K562 (cell line): ENCODE data around the gene CSNK2A1. TPM values are rescaled to one million over a fixed set of nuclear protein-coding genes. Genes with fewer than 3 reads are reported as not detected.

ENCODE experiments used
- ATAC-seq: fragments of 200-7000 bp; cut with Tn5 transposase; 3 replicates; pipeline ENCODE4 v1.9.1; 2020; ENCODE audit warnings: moderate library complexity
- BruUV-seq: library from RNA; stranded (reverse); fragments of 400-500 nt; replicated peaks from 2 replicates; lab custom pipeline; 2021; lab: Mats Ljungman, UMichigan
- CTCF ChIA-PET: fragments of 300-600 bp; formaldehyde crosslinking; extraction: SDS; loops from one replicate; lab custom pipeline; 2021; ENCODE audit warnings: low intra/inter-chr PET ratio; lab: Yijun Ruan, JAX
- POLR2A ChIA-PET: fragments of 300-600, 350-650 bp; sonication (Branson Sonifier 250); formaldehyde crosslinking; extraction: SDS; loops from one replicate; lab custom pipeline; 2021; ENCODE audit warnings: antibody characterized with exemption, inconsistent platforms; lab: Yijun Ruan, JAX
- DNase-seq, 4 experiments: peaks; one replicate each; pipeline versions ENCODE4 v3.0.0 to v3.0.0-alpha.2; 2011 to 2018; ENCODE audit warnings: low spot score in 3 of 4, mixed read lengths in 3 of 4; ENCODE audit errors: extremely low read depth in 1 of 4
- FAIRE-seq: peaks from 2 replicates; lab custom pipeline; 2011; peaks lifted over from hg19 to GRCh38; lab: Jason Lieb, UNC
- H2AFZ ChIP-seq: 2 replicates; pipeline ENCODE4 v1.6.0; 2011; ENCODE audit warnings: low read depth, low read length, control low read depth, inconsistent platforms
- H3K27ac ChIP-seq: fragments of 200-600 bp; 3 replicates; pipeline ENCODE4 v1.8.0; 2011; ENCODE audit warnings: low read depth, mild to moderate bottlenecking, control low read depth, inconsistent platforms, low read length, moderate library complexity, mixed read lengths; ENCODE audit errors: extremely low read depth
- H3K27me3 ChIP-seq, 2 experiments: fragments of 300-600 bp in 1 of 2; 2 replicates in 1 of 2; 3 replicates in 1 of 2; pipeline versions ENCODE4 v1.6.0 to v1.8.0; 2011; ENCODE audit warnings: inconsistent platforms in 2 of 2, low read length in 2 of 2, mild to moderate bottlenecking in 1 of 2, mixed read lengths in 1 of 2, moderate library complexity in 1 of 2; ENCODE audit not compliant: control insufficient read depth in 2 of 2, insufficient read depth in 2 of 2
- H3K36me3 ChIP-seq: fragments of 300-600 bp; 3 replicates; pipeline ENCODE4 v1.8.0; 2011; ENCODE audit warnings: mild to moderate bottlenecking, low read length, inconsistent platforms; ENCODE audit not compliant: control insufficient read depth, insufficient read depth
- H3K4me1 ChIP-seq, 2 experiments: fragments of 200-600 bp in 1 of 2; replicated peaks in 1 of 2; 2 replicates in 1 of 2; 3 replicates in 1 of 2; pipeline versions ENCODE4 v1.5.1 to v1.8.0; 2011; ENCODE audit warnings: inconsistent platforms in 2 of 2, low read length in 2 of 2, mild to moderate bottlenecking in 1 of 2, mixed read lengths in 1 of 2, moderate library complexity in 1 of 2; ENCODE audit not compliant: control insufficient read depth in 2 of 2, insufficient read depth in 2 of 2
- H3K4me2 ChIP-seq: 2 replicates; pipeline ENCODE4 v1.6.1; 2011; ENCODE audit warnings: low read length, control low read depth, inconsistent platforms, mixed read lengths; ENCODE audit not compliant: insufficient read depth
- H3K4me3 ChIP-seq: fragments of 200-600 bp; sonication (generic), shearing (Covaris generic); 2 replicates; pipeline ENCODE4 v1.5.1; 2016; ENCODE audit warnings: control low read depth, inconsistent platforms
- H3K79me2 ChIP-seq: fragments of 200-600 bp; 3 replicates; pipeline ENCODE4 v1.8.0; 2011; ENCODE audit warnings: low read length, inconsistent platforms; ENCODE audit not compliant: control insufficient read depth, insufficient read depth
- H3K9ac ChIP-seq, 2 experiments: 2 replicates each; pipeline versions ENCODE4 v1.6.0 to v1.6.1; 2011; ENCODE audit warnings: low read depth in 2 of 2, low read length in 2 of 2, control low read depth in 1 of 2, inconsistent platforms in 1 of 2, mild to moderate bottlenecking in 1 of 2, mixed read lengths in 1 of 2; ENCODE audit not compliant: insufficient read depth in 1 of 2
- H3K9me1 ChIP-seq: one replicate; pipeline ENCODE4 v1.6.0; 2011; ENCODE audit warnings: inconsistent platforms, mild to moderate bottlenecking, low read length, moderate library complexity; ENCODE audit not compliant: control insufficient read depth, insufficient read depth
- H3K9me3 ChIP-seq: replicated peaks from 2 replicates; pipeline ENCODE4 v1.5.1; 2011; ENCODE audit warnings: low read depth, low read length, inconsistent platforms; ENCODE audit not compliant: control insufficient read depth, insufficient read depth
- H4K20me1 ChIP-seq: replicated peaks from 2 replicates; pipeline ENCODE4 v1.6.1; 2011; ENCODE audit warnings: low read length, inconsistent platforms, mixed read lengths; ENCODE audit not compliant: control insufficient read depth, insufficient read depth
- KLF1 ChIP-seq: fragments of 450-650 bp; IDR thresholded peaks from 2 replicates; pipeline ENCODE4 v1.6.1; 2016; ENCODE audit warnings: missing genetic modification characterization, missing compliant biosample characterization
- RBM34 ChIP-seq: fragments of 200-400 bp; formaldehyde crosslinking; IDR thresholded peaks from 2 replicates; pipeline ENCODE4 v1.6.1; 2018; ENCODE audit warnings: low read length, borderline replicate concordance; ENCODE audit not compliant: insufficient read depth
- ZC3H11A ChIP-seq: IDR thresholded peaks from 2 replicates; pipeline ENCODE4 v1.6.1; 2012; ENCODE audit warnings: low read depth, low read length, improper control_type of control experiment
- WGBS: fragments of 100-300 bp; shearing (Covaris generic); methylation state at CpG from one replicate; pipeline ENCODE4 v1.1.6; 2016; ENCODE audit warnings: low coverage, mixed read lengths; ENCODE audit not compliant: insufficient coverage; ENCODE audit errors: missing lambda C conversion rate; 5-methylcytosine and 5-hydroxymethylcytosine counted together
- in situ Hi-C: fragments of 300-500 bp; cut with MboI; formaldehyde crosslinking; loops from 4 replicates; pipeline ENCODE4 v1.15.0; 2018; ENCODE audit warnings: inconsistent platforms, mixed read lengths
- intact Hi-C: fragments of 100-400 bp; cut with micrococcal nuclease; formaldehyde crosslinking; loops from 2 replicates; pipeline ENCODE4 v1.14.2; 2022
- polyA plus RNA-seq, 8 experiments: library from polyadenylated mRNA; depleted of rRNA in 4 of 8; stranded (reverse) in 5 of 8; unstranded in 3 of 8; fragments of >200 nt; fragmentation: Nextera tagmentation in 2 of 8; fragmentation: Illumina TruSeq in 1 of 8; extraction: Ambion mirVana in 2 of 8; extraction: Trizol in 1 of 8; gene quantifications; 2 replicates each; pipeline versions ENCODE4 v1.2.1 to v1.2.3, GENCODE V29; 2011 to 2014; ENCODE audit warnings: inconsistent platforms in 1 of 8, missing spikeins in 1 of 8
- total RNA-seq, 7 experiments: library from RNA; depleted of rRNA in 6 of 7; stranded (reverse); fragments of >200 nt in 6 of 7; fragmentation: Illumina TruSeq in 2 of 7; extraction: Trizol in 2 of 7; gene quantifications; 2 replicates each; pipeline versions ENCODE4 v1.2.1 to v1.2.3, GENCODE V29; 2011 to 2021; ENCODE audit warnings: low replicate concordance in 1 of 7
- TF ChIP-seq, protein P1 (sequence below): sonication (generic); IDR thresholded peaks from 2 replicates; pipeline ENCODE4 v1.6.1; 2016

Gene CSNK2A1
- total and polyA plus RNA-seq, 9 of the 15 experiments (the other 6 are each of a cell fraction or from before 2014, with no cell fraction given): 71.0 to 251 (median 103) TPM

DNA sequence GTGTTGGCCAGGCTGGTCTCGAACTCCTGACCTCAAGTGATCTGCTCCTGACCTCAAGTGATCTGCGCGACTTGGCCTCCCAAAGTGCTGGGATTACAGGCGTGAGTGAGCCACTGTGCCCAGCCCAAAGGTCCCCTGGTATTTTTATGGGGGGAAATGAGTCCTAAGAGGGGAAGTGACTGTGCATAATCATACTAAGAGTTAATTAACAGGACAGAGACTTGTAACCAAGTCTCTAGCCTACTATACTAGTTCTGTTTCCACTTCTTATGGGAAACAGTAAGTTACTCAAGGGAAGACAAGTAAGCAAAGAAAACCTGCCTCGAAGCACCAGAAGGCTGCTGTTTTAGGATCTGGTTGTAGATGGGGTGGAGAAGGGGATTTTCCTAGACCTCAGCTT lies 38.6 kb upstream of the CSNK2A1 start:
- 33% methylated on average over 5 of the region's 5 CpGs for WGBS
- Histone ChIP-seq H3K27me3 (no peaks in the 10 kb centered on the region), H3K27ac (no peak overlapping the region), H3K79me2 (no peaks in the 10 kb centered on the region), H3K36me3 (no peaks in the 10 kb centered on the region), H3K9me3 (no peaks in the 10 kb centered on the region; the same call in 1 of the 2 replicates), H3K4me2 (no peak overlapping the region), H3K4me1 (peaks cover 0 to 5% of the 10 kb centered on the region in 2 experiments; a peak in 3 of 5 replicates), H3K9me1 (no peaks in the 10 kb centered on the region), H3K4me3 (no peak overlapping the region), H2AFZ (peak overlapping the region; percentile 86), H4K20me1 (no peaks in the 10 kb centered on the region), H3K9ac (no peak overlapping the region; a peak in 1 of 4 replicates)
- FAIRE-seq (no peak), DNase-seq (no peak), ATAC-seq (no peak)
- TF ChIP-seq ZC3H11A (no peak), RBM34 (no peak), KLF1 (tag) (no peak)
- TF ChIP-seq, protein P1, sequence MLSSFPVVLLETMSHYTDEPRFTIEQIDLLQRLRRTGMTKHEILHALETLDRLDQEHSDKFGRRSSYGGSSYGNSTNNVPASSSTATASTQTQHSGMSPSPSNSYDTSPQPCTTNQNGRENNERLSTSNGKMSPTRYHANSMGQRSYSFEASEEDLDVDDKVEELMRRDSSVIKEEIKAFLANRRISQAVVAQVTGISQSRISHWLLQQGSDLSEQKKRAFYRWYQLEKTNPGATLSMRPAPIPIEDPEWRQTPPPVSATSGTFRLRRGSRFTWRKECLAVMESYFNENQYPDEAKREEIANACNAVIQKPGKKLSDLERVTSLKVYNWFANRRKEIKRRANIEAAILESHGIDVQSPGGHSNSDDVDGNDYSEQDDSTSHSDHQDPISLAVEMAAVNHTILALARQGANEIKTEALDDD: peak; percentile 71
- ChIA-PET CTCF (no interaction called here), POLR2A (no interaction called here)
- intact Hi-C loops (no loop called here), in situ Hi-C loops (no loop called here)
- BruUV-seq: no TSS peak
